A549 (cell line): ENCODE data around the gene WDFY1. TPM values are rescaled to one million over a fixed set of nuclear protein-coding genes. Genes with fewer than 3 reads are reported as not detected.
A peak's percentile ranks its signal among the peaks of the same experiment; 100 is the strongest.

ENCODE experiments used
- ATAC-seq, 2 experiments: fragments of 200-7000 bp in 1 of 2; fragments of >200 bp in 1 of 2; cut with Nextera tagmentation in 1 of 2; cut with Tn5 transposase in 1 of 2; 3 replicates each; pipeline versions ENCODE4 v1.8.0 to v1.9.1; 2018 to 2020; ENCODE audit warnings: mild to moderate bottlenecking in 1 of 2, moderate library complexity in 1 of 2
- CTCF ChIA-PET: fragments of 300-600 bp; sonication (Branson Sonifier 250); formaldehyde crosslinking; extraction: SDS; loops from one replicate; lab custom pipeline; 2021; ENCODE audit warnings: antibody characterized with exemption, inconsistent platforms; lab: Yijun Ruan, JAX
- POLR2A ChIA-PET: fragments of 350-600 bp; formaldehyde crosslinking; extraction: SDS; loops from one replicate; lab custom pipeline; 2021; ENCODE audit warnings: antibody characterized with exemption, inconsistent platforms; lab: Yijun Ruan, JAX
- DNase-seq, 2 experiments: peaks; one replicate each; pipeline versions ENCODE4 v3.0.0 to v3.0.0-alpha.2; 2011 to 2016; ENCODE audit warnings: low read depth in 1 of 2, low spot score in 1 of 2
- FAIRE-seq: peaks from 2 replicates; lab custom pipeline; 2011; peaks lifted over from hg19 to GRCh38; lab: Jason Lieb, UNC
- H3K27ac ChIP-seq, 2 experiments: fragments of >200 bp; sonication (Bioruptor Twin); formaldehyde crosslinking; 3 replicates each; pipeline ENCODE4 v1.5.1; 2016 to 2017
- H3K4me1 ChIP-seq: fragments of >200 bp; sonication (Bioruptor Twin); formaldehyde crosslinking; 3 replicates; pipeline ENCODE4 v1.6.1; 2016
- H3K4me2 ChIP-seq: fragments of >200 bp; sonication (Bioruptor Twin); formaldehyde crosslinking; 3 replicates; pipeline ENCODE4 v1.6.1; 2016
- H3K4me3 ChIP-seq: fragments of >200 bp; sonication (Bioruptor Twin); formaldehyde crosslinking; 3 replicates; pipeline ENCODE4 v1.5.1; 2016
- H3K9me3 ChIP-seq: fragments of >200 bp; sonication (Bioruptor Twin); formaldehyde crosslinking; 3 replicates; pipeline ENCODE4 v1.6.1; 2016
- ATOH8 ChIP-seq: fragments of 250-450 bp; sonication (Bioruptor Pico); IDR thresholded peaks from 2 replicates; pipeline ENCODE4 v1.5.0; 2020; ENCODE audit warnings: low read depth, mild to moderate bottlenecking, moderate library complexity
- BCL3 ChIP-seq: fragments of >200 bp; sonication (Bioruptor Twin); formaldehyde crosslinking; IDR thresholded peaks from 3 replicates; pipeline ENCODE4 v1.6.1; 2016
- CBX8 ChIP-seq: fragments of 200-600 bp; sonication (generic); IDR thresholded peaks from 2 replicates; pipeline ENCODE4 v1.6.1; 2016
- CEBPB ChIP-seq, 2 experiments: fragments of >200 bp in 1 of 2; sonication (Bioruptor Twin) in 1 of 2; formaldehyde crosslinking in 1 of 2; IDR thresholded peaks; 2 replicates each; pipeline ENCODE4 v1.6.1; 2012 to 2016
- CHD2 ChIP-seq: fragments of 150-350 bp; IDR thresholded peaks from 2 replicates; pipeline ENCODE4 v1.6.1; 2014; ENCODE audit warnings: low read length; ENCODE audit not compliant: partially characterized antibody
- CHD4 ChIP-seq: fragments of 200-600 bp; sonication (generic); IDR thresholded peaks from 2 replicates; pipeline ENCODE4 v1.6.1; 2016; ENCODE audit warnings: antibody characterized with exemption, mild to moderate bottlenecking, borderline replicate concordance
- EHF ChIP-seq: fragments of 250-450 bp; sonication (Bioruptor Pico); IDR thresholded peaks from 2 replicates; pipeline ENCODE4 v1.5.0; 2020; ENCODE audit warnings: mild to moderate bottlenecking
- EHMT2 ChIP-seq: fragments of 200-600 bp; sonication (generic); IDR thresholded peaks from 2 replicates; pipeline ENCODE4 v1.6.1; 2016; ENCODE audit warnings: antibody characterized with exemption, low read depth, mild to moderate bottlenecking, moderate library complexity
- EP300 ChIP-seq, 2 experiments: fragments of >200 bp; sonication (Bioruptor Twin); formaldehyde crosslinking; IDR thresholded peaks; 2 replicates in 1 of 2; 3 replicates in 1 of 2; pipeline ENCODE4 v1.6.1; 2016 to 2017
- FOSL2 ChIP-seq, 2 experiments: fragments of 450-650 bp in 1 of 2; fragments of >200 bp in 1 of 2; sonication (Bioruptor Twin) in 1 of 2; formaldehyde crosslinking; IDR thresholded peaks; 2 replicates each; pipeline versions ENCODE4 v1.5.0 to v1.6.1; 2016 to 2020; ENCODE audit warnings: mild to moderate bottlenecking in 1 of 2, moderate library complexity in 1 of 2
- FOXS1 ChIP-seq: fragments of 250-450 bp; sonication (Bioruptor Pico); IDR thresholded peaks from 2 replicates; pipeline ENCODE4 v1.5.0; 2020; ENCODE audit warnings: mild to moderate bottlenecking, moderate library complexity
- GATA3 ChIP-seq: IDR thresholded peaks from 2 replicates; pipeline ENCODE4 v1.6.1; 2012; ENCODE audit warnings: borderline replicate concordance
- HMGXB4 ChIP-seq: fragments of 250-450 bp; sonication (Bioruptor Pico); IDR thresholded peaks from 2 replicates; pipeline ENCODE4 v1.5.0; 2021; ENCODE audit warnings: mild to moderate bottlenecking, moderate library complexity, borderline replicate concordance
- HOXA7 ChIP-seq: fragments of 250-450 bp; sonication (Bioruptor Pico); IDR thresholded peaks from 2 replicates; pipeline ENCODE4 v1.5.0; 2020; ENCODE audit warnings: mild to moderate bottlenecking, moderate library complexity
- JUNB ChIP-seq: fragments of >200 bp; sonication (Bioruptor Twin); formaldehyde crosslinking; IDR thresholded peaks from 2 replicates; pipeline ENCODE4 v1.6.1; 2016
- KDM5A ChIP-seq: fragments of 200-600 bp; sonication (generic); IDR thresholded peaks from 2 replicates; pipeline ENCODE4 v1.6.1; 2016; ENCODE audit warnings: antibody characterized with exemption, mild to moderate bottlenecking
- MAX ChIP-seq: IDR thresholded peaks from 2 replicates; pipeline ENCODE4 v1.6.1; 2012
- MAZ ChIP-seq: fragments of 150-350 bp; IDR thresholded peaks from 2 replicates; pipeline ENCODE4 v1.6.1; 2014; ENCODE audit warnings: antibody characterized with exemption, low read depth, low read length, borderline replicate concordance
- MYC ChIP-seq: IDR thresholded peaks from 2 replicates; pipeline ENCODE4 v1.6.1; 2012; ENCODE audit warnings: mild to moderate bottlenecking, inconsistent platforms, low read length, improper control_type of control experiment, borderline replicate concordance
- NFE2L2 ChIP-seq: fragments of 150-350 bp; conservative IDR thresholded peaks from 2 replicates; pipeline ENCODE4 v1.6.1; 2014; ENCODE audit warnings: low read length
- NPAS2 ChIP-seq: fragments of 250-450 bp; sonication (Bioruptor Pico); IDR thresholded peaks from 2 replicates; pipeline ENCODE4 v1.8.0; 2022; ENCODE audit warnings: mild to moderate bottlenecking, moderate library complexity, borderline replicate concordance
- NR3C1 ChIP-seq: fragments of >200 bp; sonication (Bioruptor Twin); formaldehyde crosslinking; IDR thresholded peaks from 3 replicates; pipeline ENCODE4 v1.6.1; 2017
- PBX3 ChIP-seq: IDR thresholded peaks from 2 replicates; pipeline ENCODE4 v1.6.1; 2012
- POLR2A ChIP-seq: IDR thresholded peaks from 2 replicates; pipeline ENCODE4 v1.6.1; 2012; ENCODE audit warnings: mild to moderate bottlenecking, low read length
- POLR2AphosphoS2 ChIP-seq: conservative IDR thresholded peaks from 2 replicates; pipeline ENCODE4 v1.6.1; 2012; ENCODE audit warnings: low read length, improper control_type of control experiment, inconsistent platforms
- RAD21 ChIP-seq, 2 experiments: fragments of >200 bp in 1 of 2; sonication (Bioruptor Twin) in 1 of 2; formaldehyde crosslinking in 1 of 2; IDR thresholded peaks in 1 of 2; conservative IDR thresholded peaks in 1 of 2; 2 replicates in 1 of 2; 3 replicates in 1 of 2; pipeline ENCODE4 v1.6.1; 2012 to 2018; ENCODE audit warnings: inconsistent platforms in 1 of 2
- RARB ChIP-seq: fragments of 250-450 bp; sonication (Bioruptor Pico); IDR thresholded peaks from 2 replicates; pipeline ENCODE4 v1.8.0; 2021; ENCODE audit warnings: mild to moderate bottlenecking, moderate library complexity
- RCOR1 ChIP-seq: fragments of 150-350 bp; IDR thresholded peaks from 2 replicates; pipeline ENCODE4 v1.6.1; 2014; ENCODE audit warnings: antibody characterized with exemption, low read length, low read depth
- RFX5 ChIP-seq: fragments of 450-650 bp; IDR thresholded peaks from 2 replicates; pipeline ENCODE4 v1.7.1; 2014; ENCODE audit warnings: antibody characterized with exemption, mild to moderate bottlenecking, moderate library complexity
- RNF2 ChIP-seq: fragments of 200-600 bp; sonication (generic); IDR thresholded peaks from 2 replicates; pipeline ENCODE4 v1.6.1; 2016; ENCODE audit warnings: low read depth, mild to moderate bottlenecking, antibody characterized with exemption, moderate library complexity, borderline replicate concordance
- TFCP2L1 ChIP-seq: fragments of 250-450 bp; sonication (Bioruptor Pico); IDR thresholded peaks from 2 replicates; pipeline ENCODE4 v1.5.0; 2021; ENCODE audit warnings: mild to moderate bottlenecking
- USF2 ChIP-seq: fragments of 450-650 bp; IDR thresholded peaks from 2 replicates; pipeline ENCODE4 v1.6.1; 2014; ENCODE audit warnings: antibody characterized with exemption
- ZC3H11A ChIP-seq: fragments of 450-650 bp; IDR thresholded peaks from 2 replicates; pipeline ENCODE4 v1.6.1; 2014; ENCODE audit warnings: antibody characterized with exemption, mild to moderate bottlenecking
- ZNF302 ChIP-seq: fragments of 250-450 bp; sonication (Bioruptor Pico); IDR thresholded peaks from 2 replicates; pipeline ENCODE4 v1.9.0; 2021; ENCODE audit warnings: inconsistent platforms, mild to moderate bottlenecking, moderate library complexity
- ZSCAN20 ChIP-seq: fragments of 250-450 bp; sonication (Bioruptor Pico); IDR thresholded peaks from 2 replicates; pipeline ENCODE4 v1.8.0; 2022; ENCODE audit warnings: mild to moderate bottlenecking, moderate library complexity
- WGBS: methylation state at CpG from one replicate; pipeline ENCODE4 v1.1.6; 2017; ENCODE audit errors: missing lambda C conversion rate; 5-methylcytosine and 5-hydroxymethylcytosine counted together
- polyA plus RNA-seq, 4 experiments: library from polyadenylated mRNA; depleted of rRNA in 3 of 4; stranded (reverse); fragments of >200 nt; fragmentation: RNase III in 1 of 4; extraction: RNeasy Plus Mini Kit Qiagen cat#74134 plus additional on column Dnase treatment in 1 of 4; gene quantifications; 2 replicates in 3 of 4; 3 replicates in 1 of 4; pipeline ENCODE4 v1.2.3, GENCODE V29; 2011 to 2017

The WDFY1 gene
- polyA plus RNA-seq, 2 of the 4 experiments (the other 2 are of a cell fraction) = 38.7 to 70.8 TPM

GRCh38 chr2:223860809-223861738, 84.1 kb downstream of the WDFY1 start:
- H3K27ac ChIP-seq = peak overlapping the region; percentile 91 to 94
- no peak for TF ChIP-seq RNF2
- no peak for TF ChIP-seq HOXA7
- no peak; the same call in 2 of the 3 replicates for TF ChIP-seq BCL3
- TF ChIP-seq CHD2 = no peak
- TF ChIP-seq ZSCAN20 (CRISPR knock-in tag) = no peak; the same call in 1 of the 2 replicates
- no peak for TF ChIP-seq HMGXB4 (CRISPR knock-in tag)
- TF ChIP-seq KDM5A = no peak
- peak; percentile 51 to 55; a peak in 4 of 5 replicates for TF ChIP-seq RAD21 (conservative IDR thresholded peaks at IDR 0.05 in 1 of 2, IDR thresholded peaks at IDR 0.05 in 1 of 2)
- TF ChIP-seq CBX8 = no peak
- TF ChIP-seq MAX = peak; percentile 56; the same call in 1 of the 2 replicates
- TF ChIP-seq MYC = no peak
- peak; percentile 67; the same call in 1 of the 2 replicates for TF ChIP-seq CHD4
- no peak for TF ChIP-seq POLR2A
- peak; percentile 51 to 80; a peak in 3 of 4 replicates for TF ChIP-seq CEBPB (IDR thresholded peaks at IDR 0.05)
- TF ChIP-seq FOXS1 (CRISPR knock-in tag) = peak; percentile 6; the same call in 1 of the 2 replicates
- no peak for TF ChIP-seq ZC3H11A
- TF ChIP-seq RCOR1 = no peak
- no peak for TF ChIP-seq EHMT2
- no peak for TF ChIP-seq EHF (CRISPR knock-in tag)
- TF ChIP-seq POLR2AphosphoS2 = no peak
- TF ChIP-seq RFX5 = 0 out of 2 replicates have a peak, but pooled peaks have one; percentile 25
- TF ChIP-seq NFE2L2 = no peak
- no peak for TF ChIP-seq RARB
- no peak for TF ChIP-seq PBX3
- TF ChIP-seq NPAS2 (CRISPR knock-in tag) = no peak
- no peak for TF ChIP-seq NR3C1
- no peak for TF ChIP-seq ZNF302 (CRISPR knock-in tag)
- no peak for TF ChIP-seq USF2
- peak; percentile 76 for TF ChIP-seq JUNB
- TF ChIP-seq ATOH8 (CRISPR knock-in tag) = peak; percentile 62; the same call in 1 of the 2 replicates
- TF ChIP-seq MAZ = no peak
- TF ChIP-seq EP300 (IDR thresholded peaks at IDR 0.05) = peak in 1 of 2 experiments; percentile 70; a peak in 2 of 5 replicates
- peak; percentile 67 for TF ChIP-seq FOSL2 (IDR thresholded peaks at IDR 0.05)
- TF ChIP-seq FOSL2 (CRISPR knock-in tag; IDR thresholded peaks at IDR 0.05) = peak; percentile 88
- peak; percentile 84 for TF ChIP-seq GATA3
- TF ChIP-seq TFCP2L1 (CRISPR knock-in tag) = no peak

More at GRCh38 chr2:223860809-223861738, 84.1 kb downstream of the WDFY1 start:
- ATAC-seq (peak; percentile 95 to 99), FAIRE-seq (peak; percentile 79), DNase-seq (peak; percentile 85 to 95)
- WGBS = 3% methylated on average over 5 of the region's 5 CpGs
- Histone ChIP-seq H3K9me3 (no peaks in the 10 kb centered on the region), H3K4me1 (peaks cover 63% of the 10 kb centered on the region), H3K4me2 (peak overlapping the region; percentile 70), H3K4me3 (no peak overlapping the region)
- ChIA-PET CTCF (interaction anchor here (0.8 to 3.3 kb wide), 15 partner anchors 8 to 187 kb away, joined by 3 to 17 read pairs (median 5); partner anchors contain the start of gene AP1S3), POLR2A (interaction anchor here (0.8 to 1.4 kb wide), 7 partner anchors 11 to 101 kb away, joined by 3 to 8 read pairs (median 4); partner anchors contain the start of genes AP1S3 and WDFY1)
